Activated naive CD4-positive, alpha-beta T cell (primary cell): ENCODE results near the gene RAB37.

ENCODE experiments used
- DNase-seq, 4 experiments: peaks; one replicate each; lab custom pipeline; 2025; lab: John Stamatoyannopoulos, UW

The RAB37 gene

DNA sequence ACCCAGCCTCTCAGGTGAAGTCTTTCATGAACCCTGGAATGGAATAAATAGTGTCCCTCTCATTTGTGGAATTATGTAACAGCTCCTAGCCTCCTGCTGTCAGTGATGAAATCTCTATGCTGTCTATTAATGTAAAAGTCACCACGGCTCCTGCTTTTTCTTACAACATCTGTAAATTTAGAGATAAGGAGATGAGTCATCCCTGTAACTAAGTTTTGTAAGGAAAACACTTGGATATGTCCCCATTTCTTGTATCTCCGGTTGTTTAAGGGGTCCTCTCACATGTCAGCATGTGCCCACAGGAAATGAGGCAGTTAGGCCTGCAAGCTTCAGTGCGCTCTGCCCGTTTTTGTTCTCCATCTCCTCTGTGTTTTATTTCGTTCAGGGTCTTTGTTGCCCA is 41.9 kb downstream of the RAB37 start:
- DNase-seq, result no peak

- DNase-seq, result no peak
Observed at GRCh38 chr17:74779501-74779900, 42.4 kb downstream of the RAB37 start.

DNA sequence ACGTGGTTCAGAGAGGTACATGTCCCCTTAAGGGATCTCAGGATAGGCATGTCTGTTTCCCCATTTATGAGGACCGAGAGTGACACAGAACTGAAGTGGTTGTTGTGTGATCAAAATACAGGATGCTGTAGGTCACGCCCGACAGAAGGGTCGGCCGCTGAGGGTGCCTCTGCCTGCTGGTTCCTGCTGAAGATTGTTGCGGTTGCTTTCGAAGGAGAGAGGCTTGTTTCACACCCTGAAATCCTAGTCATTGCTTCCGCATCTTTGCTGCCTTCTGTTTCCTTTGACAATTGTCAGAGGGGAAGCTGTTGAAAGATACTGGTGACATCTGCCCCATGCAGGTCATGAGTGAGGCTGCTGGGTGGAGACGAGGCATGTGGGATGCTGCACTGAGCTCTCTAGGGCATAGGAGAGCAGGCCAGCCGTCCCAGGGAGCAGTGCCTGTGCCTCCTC is 42.9 kb downstream of the RAB37 start:
- DNase-seq, result peak in 2 of 4 experiments; percentile 30 to 43

GRCh38 chr17:74780443-74781238 is 43.6 kb downstream of the RAB37 start:
- no peak for DNase-seq

DNA sequence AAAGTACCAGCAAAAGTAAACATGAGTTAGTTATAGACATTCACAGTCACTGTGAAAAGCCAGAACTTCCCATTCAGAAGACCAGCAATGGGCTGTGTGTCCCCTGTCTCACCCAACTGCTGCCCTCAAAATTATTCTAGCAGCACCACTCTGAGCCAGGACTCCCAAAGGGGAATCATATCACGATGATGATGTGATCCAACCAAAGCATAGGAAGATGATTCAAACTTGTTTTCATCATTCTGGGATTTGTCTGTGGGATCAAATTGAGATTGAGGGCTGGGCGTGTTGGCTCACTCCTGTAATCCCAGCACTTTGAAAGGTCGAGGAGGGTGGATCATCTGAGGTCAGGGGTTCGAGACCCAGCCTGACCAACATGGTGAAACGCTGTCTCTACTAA is 45.5 kb downstream of the RAB37 start:
- DNase-seq, result no peak

DNA sequence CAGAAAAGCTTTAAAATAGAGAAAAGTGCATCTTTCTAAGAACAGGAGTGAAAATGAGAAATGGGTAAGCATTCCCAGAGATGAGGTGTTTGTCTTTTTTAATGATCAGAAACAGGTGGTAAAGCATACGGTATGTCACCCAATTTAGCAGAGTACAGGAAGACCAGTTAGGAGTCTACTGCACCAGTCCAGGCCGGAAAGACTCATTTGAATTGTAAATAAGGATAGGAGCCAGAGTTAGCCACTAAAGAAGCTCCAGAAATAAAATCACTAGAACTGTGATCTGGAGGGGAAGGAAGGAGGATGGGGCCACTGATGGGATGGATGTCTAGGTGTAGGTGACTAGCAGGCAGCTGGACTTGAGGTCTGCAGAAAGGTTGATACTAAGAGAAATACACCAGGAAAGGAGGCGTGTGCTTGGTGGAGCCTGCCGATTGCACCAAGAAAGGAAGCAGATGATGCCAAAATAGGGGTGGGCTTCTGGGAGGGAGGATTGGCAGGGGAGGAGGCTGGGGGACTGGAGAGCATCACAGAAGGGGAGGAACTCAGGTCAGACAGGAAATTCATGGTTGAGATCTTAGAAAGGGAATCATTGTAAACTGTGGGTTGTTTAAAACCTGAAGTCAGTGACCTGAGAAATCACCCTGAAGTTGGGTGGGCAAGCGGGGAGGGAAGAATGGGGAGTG is 47.2 kb downstream of the RAB37 start:
- no peak for DNase-seq

DNA sequence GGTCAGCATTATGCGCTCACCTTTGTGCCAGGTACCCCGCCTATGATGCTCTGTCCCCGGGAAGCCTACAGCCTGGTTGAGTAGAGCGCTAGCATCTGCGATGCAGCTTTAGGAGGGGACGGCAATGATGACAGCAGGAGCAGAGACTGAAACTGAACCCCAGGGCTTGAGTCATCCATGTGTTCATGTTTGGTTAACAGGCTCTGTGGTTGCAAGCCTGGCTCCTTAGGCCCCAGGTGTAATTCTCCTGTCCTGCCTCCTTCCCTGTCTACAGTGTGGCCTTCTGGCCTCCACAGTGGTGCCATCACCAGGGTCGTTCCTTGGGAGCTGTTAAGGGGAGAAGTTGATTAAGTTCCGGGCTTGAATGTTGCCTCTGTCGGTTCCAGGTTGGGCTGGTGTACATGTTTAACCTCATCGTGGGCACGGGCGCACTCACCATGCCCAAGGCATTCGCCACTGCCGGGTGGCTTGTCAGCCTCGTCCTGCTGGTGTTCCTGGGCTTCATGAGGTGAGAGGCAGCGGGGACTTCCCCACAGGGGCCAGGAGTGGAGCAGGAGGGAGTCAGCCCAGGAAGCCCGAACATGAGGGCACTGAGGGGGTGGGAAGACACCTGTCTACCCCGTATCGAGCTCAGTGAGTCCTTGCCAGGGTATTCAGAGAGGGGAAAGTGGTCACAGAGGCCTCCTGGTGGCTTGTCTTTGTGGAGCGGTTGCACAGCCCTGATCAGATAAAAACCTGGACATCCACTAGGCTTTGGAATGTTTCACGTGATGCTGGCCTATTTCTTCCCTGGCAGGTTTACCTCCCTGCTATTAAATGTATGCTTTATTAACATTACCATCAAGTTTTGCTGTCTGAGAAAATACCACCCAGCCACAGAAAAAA is 48.3 kb downstream of the RAB37 start:
- no peak for DNase-seq

DNA sequence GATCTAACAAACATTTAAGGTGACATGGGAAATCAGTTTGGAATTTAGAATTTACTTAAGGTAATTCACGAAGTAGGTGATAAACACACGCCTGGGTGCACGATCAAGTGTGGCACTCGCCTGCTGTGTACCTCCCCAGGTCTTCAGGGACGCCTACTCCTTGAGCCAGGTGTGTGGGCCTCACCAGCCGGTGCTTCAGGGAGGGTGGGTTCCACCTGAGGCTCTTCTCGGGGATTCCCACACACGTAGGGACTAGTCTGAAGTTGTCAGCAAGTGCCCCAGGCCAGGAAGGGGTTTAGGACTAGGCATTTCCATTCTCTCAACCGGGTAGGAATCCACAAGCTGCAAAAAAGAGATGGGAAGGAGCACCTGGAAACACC is 48.9 kb downstream of the RAB37 start:
- no peak for DNase-seq

DNA sequence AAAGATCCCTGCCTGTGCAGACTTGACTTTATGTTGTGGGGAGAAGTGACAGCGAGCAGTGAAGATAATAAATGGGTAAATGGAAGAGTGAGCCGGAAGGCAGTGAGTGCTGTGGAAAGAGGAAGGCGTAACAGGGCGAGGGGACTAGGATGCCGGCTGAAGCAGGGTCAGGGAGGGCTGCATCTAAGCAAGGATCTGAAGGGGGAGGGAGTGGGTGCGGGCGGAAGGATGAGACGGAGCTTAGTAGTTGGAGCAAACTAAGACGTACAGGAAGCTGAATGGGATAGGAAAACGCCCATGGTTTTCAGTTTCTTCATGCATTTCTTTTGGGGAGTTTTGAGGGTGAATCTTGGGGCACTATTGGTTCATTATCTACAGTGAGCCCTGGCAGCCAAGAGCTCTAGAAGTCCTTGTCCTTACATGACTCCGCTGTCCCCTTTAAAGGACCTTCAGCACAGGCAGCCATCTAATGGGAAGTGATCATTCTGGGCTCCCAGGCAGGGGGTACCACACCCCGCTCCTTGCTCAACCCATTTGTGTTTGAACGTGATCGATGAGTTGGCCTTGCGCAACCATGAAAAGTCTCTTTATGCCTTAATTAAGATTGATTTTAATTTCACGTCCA is 49.5 kb downstream of the RAB37 start:
- DNase-seq, result no peak

- no peak for DNase-seq
Observed at GRCh38 chr17:74790161-74791058, 53.4 kb downstream of the RAB37 start.

DNA sequence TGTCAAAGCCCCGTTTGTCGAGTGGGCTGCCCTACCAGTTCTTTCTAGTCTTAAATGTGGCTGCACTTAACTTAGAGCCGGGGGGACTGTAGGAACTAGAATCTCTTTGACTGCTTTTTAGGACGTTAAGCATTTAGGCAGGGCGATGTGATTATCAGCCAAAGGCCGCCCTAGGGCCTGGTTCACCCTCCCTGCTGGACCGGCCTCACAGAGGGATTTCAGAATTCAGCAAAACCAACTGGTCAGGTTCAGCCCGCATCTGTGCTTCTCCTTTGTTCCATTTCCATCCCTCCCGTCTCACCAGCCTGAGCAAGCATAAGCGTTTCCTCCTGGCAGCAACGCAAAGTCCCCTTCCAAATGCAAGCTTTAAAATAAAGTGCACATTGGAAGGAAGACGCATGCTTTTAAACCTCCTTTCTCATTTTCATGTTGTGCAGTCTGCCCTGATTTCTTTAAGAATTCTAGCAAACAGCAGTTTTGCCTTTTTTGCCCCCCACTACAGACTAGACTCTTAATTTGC is 55.6 kb downstream of the RAB37 start:
- DNase-seq, result no peak

DNA sequence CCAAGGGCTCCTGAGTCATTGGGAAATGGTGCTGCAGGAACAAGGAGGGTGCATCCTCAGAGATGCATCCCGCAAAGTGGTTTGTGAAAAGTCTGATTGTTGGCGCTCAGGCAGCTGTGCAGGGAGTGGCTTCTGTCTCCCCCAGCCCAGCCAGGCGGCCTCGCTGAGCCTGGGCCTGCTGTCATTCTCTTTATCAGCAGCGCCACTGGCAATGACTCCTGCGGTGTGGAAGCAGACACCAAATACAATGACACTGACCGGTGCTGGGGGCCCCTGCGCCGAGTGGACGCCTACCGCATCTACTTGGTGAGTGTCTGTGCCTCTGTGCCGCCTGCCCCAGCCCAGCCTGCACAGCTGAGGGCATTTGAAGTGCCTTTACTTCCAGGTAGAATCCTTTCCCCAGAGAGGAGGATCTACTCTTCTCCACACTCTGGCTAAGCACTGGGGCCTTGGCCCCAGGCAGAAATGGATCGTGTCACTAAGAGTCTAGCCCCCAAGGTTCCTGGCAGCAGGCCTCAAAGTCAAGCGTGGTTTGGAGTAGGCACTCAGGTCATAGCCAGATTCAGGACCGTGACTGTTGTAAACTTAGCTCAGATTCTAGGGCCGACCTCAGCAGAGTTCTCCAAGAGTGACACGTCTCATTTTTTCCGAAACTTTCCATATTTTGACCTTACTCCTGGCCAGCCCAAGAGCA is 58.4 kb downstream of the RAB37 start:
- no peak for DNase-seq

GRCh38 chr17:74796211-74796610 is 59.2 kb downstream of the RAB37 start:
- DNase-seq, result no peak

GRCh38 chr17:74796866-74797265 is 59.8 kb downstream of the RAB37 start:
- DNase-seq, result no peak
